SK-N-SH treated with all-trans-retinoic acid at 6 μM for 48 hours (cell line): ENCODE results near the gene PLEKHB1.

Experiments
- ATAC-seq: fragments of 200-7000 bp; cut with Tn5 transposase; 3 replicates; pipeline ENCODE4 v1.9.1; 2020; ENCODE audit warnings: mild to moderate bottlenecking, moderate library complexity
- ARNTL ChIP-seq: fragments of 450-650 bp; formaldehyde crosslinking; IDR thresholded peaks from 2 replicates; pipeline ENCODE4 v1.5.0; 2020; ENCODE audit warnings: low read depth, mild to moderate bottlenecking, moderate library complexity, borderline replicate concordance
- BACH2 ChIP-seq: fragments of 250-450 bp; sonication (Bioruptor Pico); IDR thresholded peaks from 2 replicates; pipeline ENCODE4 v1.9.0; 2021; ENCODE audit warnings: mild to moderate bottlenecking, borderline replicate concordance
- CSDC2 ChIP-seq: fragments of 250-450 bp; sonication (Bioruptor Pico); IDR thresholded peaks from 2 replicates; pipeline ENCODE4 v1.5.0; 2020; ENCODE audit warnings: mild to moderate bottlenecking, moderate library complexity
- GLIS3 ChIP-seq: fragments of 250-450 bp; sonication (Bioruptor Pico); IDR thresholded peaks from 2 replicates; pipeline ENCODE4 v1.5.0; 2020; ENCODE audit warnings: mild to moderate bottlenecking, moderate library complexity
- OSR1 ChIP-seq: fragments of 250-450 bp; sonication (Bioruptor Pico); IDR thresholded peaks from 2 replicates; pipeline ENCODE4 v1.8.0; 2022; ENCODE audit warnings: moderate library complexity, mild to moderate bottlenecking, inconsistent platforms
- PPARA ChIP-seq: fragments of 250-450 bp; sonication (Bioruptor Pico); IDR thresholded peaks from 2 replicates; pipeline ENCODE4 v1.5.0; 2020; ENCODE audit warnings: mild to moderate bottlenecking, borderline replicate concordance
- RARB ChIP-seq: fragments of 250-450 bp; sonication (Bioruptor Pico); IDR thresholded peaks from 2 replicates; pipeline ENCODE4 v1.8.0; 2021; ENCODE audit warnings: mild to moderate bottlenecking, moderate library complexity
- SNAI2 ChIP-seq: fragments of 250-450 bp; sonication (Bioruptor Pico); IDR thresholded peaks from 2 replicates; pipeline ENCODE4 v1.5.0; 2020; ENCODE audit warnings: mild to moderate bottlenecking, moderate library complexity
- ZFP3 ChIP-seq: fragments of 250-450 bp; sonication (Bioruptor Pico); IDR thresholded peaks from 2 replicates; pipeline ENCODE4 v1.5.0; 2020; ENCODE audit warnings: mild to moderate bottlenecking, moderate library complexity
- ZNF565 ChIP-seq: fragments of 450-650 bp; formaldehyde crosslinking; conservative IDR thresholded peaks from 2 replicates; pipeline ENCODE4 v1.5.0; 2020; ENCODE audit warnings: low read depth, mild to moderate bottlenecking, moderate library complexity
- ZNF70 ChIP-seq: fragments of 450-650 bp; formaldehyde crosslinking; IDR thresholded peaks from 2 replicates; pipeline ENCODE4 v1.5.0; 2020; ENCODE audit warnings: mild to moderate bottlenecking, moderate library complexity
- ZNF8 ChIP-seq: fragments of 450-650 bp; formaldehyde crosslinking; IDR thresholded peaks from 2 replicates; pipeline ENCODE4 v1.5.0; 2020; ENCODE audit warnings: mild to moderate bottlenecking, moderate library complexity
- TF ChIP-seq, protein P1 (sequence below): fragments of 250-450 bp; sonication (Bioruptor Pico); IDR thresholded peaks from 2 replicates; pipeline ENCODE4 v1.5.1; 2021; ENCODE audit warnings: mild to moderate bottlenecking, moderate library complexity
- TF ChIP-seq, protein P2 (sequence below): fragments of 250-450 bp; sonication (Bioruptor Pico); IDR thresholded peaks from 2 replicates; pipeline ENCODE4 v1.5.1; 2020; ENCODE audit warnings: low read depth, mild to moderate bottlenecking, moderate library complexity
- TF ChIP-seq, protein P3 (sequence below): fragments of 250-450 bp; sonication (Bioruptor Pico); IDR thresholded peaks from 2 replicates; pipeline ENCODE4 v1.8.0; 2021; ENCODE audit warnings: low read depth, mild to moderate bottlenecking, moderate library complexity, borderline replicate concordance

Gene PLEKHB1

DNA sequence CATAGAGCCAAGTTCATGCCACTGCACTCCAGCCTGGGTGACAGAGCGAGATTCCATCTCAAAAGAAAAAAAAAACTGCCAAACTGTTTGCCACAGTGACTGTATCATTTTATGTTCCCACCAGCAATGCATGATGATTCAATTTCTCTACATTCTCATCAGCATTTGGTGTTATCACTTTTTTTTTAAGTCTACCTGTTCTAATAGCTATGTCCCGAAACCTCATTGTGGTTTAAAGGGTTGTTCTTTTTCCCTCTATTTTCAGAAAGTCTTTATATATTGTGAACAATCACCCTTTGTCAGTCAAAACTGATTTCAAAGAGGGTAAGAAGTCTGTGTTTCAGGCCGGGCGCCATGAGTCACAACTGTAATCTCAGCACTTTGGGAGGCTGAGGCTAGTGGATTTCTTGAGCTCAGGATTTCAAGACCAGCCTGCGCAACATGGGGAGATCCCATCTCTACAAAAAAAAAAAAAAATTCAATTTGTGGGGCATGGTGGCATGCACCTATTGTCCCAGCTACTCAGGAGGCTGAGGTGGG is 33.7 kb upstream of the PLEKHB1 start (continued):
- TF ChIP-seq, protein P1, sequence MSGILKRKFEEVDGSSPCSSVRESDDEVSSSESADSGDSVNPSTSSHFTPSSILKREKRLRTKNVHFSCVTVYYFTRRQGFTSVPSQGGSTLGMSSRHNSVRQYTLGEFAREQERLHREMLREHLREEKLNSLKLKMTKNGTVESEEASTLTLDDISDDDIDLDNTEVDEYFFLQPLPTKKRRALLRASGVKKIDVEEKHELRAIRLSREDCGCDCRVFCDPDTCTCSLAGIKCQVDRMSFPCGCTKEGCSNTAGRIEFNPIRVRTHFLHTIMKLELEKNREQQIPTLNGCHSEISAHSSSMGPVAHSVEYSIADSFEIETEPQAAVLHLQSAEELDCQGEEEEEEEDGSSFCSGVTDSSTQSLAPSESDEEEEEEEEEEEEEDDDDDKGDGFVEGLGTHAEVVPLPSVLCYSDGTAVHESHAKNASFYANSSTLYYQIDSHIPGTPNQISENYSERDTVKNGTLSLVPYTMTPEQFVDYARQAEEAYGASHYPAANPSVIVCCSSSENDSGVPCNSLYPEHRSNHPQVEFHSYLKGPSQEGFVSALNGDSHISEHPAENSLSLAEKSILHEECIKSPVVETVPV (CRISPR knock-in tag): no peak
- TF ChIP-seq PPARA (CRISPR knock-in tag) (no peak), GLIS3 (CRISPR knock-in tag) (no peak), SNAI2 (CRISPR knock-in tag) (no peak)
- TF ChIP-seq, protein P2, sequence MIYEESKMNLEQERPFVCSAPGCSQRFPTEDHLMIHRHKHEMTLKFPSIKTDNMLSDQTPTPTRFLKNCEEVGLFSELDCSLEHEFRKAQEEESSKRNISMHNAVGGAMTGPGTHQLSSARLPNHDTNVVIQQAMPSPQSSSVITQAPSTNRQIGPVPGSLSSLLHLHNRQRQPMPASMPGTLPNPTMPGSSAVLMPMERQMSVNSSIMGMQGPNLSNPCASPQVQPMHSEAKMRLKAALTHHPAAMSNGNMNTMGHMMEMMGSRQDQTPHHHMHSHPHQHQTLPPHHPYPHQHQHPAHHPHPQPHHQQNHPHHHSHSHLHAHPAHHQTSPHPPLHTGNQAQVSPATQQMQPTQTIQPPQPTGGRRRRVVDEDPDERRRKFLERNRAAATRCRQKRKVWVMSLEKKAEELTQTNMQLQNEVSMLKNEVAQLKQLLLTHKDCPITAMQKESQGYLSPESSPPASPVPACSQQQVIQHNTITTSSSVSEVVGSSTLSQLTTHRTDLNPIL (CRISPR knock-in tag): no peak
- TF ChIP-seq, protein P3, sequence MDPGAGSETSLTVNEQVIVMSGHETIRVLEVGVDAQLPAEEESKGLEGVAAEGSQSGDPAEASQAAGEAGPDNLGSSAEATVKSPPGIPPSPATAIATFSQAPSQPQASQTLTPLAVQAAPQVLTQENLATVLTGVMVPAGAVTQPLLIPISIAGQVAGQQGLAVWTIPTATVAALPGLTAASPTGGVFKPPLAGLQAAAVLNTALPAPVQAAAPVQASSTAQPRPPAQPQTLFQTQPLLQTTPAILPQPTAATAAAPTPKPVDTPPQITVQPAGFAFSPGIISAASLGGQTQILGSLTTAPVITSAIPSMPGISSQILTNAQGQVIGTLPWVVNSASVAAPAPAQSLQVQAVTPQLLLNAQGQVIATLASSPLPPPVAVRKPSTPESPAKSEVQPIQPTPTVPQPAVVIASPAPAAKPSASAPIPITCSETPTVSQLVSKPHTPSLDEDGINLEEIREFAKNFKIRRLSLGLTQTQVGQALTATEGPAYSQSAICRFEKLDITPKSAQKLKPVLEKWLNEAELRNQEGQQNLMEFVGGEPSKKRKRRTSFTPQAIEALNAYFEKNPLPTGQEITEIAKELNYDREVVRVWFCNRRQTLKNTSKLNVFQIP (CRISPR knock-in tag): no peak

DNA sequence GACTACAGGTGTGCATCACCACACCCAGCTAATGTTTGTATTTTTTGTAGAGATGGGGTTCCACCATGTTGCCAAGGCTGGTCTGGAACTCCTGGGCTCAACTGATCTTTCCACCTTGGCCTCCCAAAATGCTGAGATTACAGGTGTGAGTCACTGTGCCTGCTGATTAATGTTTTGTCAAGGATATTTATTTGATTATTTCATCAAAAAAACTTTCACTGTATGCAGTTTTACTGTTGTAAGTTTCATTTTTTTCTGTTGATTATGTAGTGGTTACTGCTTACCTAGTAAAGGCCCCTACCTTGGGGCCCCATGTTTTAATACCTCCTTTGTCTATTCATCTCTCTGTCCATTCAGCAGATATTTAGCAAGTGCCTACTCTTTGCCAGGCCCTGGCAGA is 31.8 kb upstream of the PLEKHB1 start:
- ATAC-seq: no peak
- TF ChIP-seq ZFP3 (CRISPR knock-in tag) (no peak), SNAI2 (CRISPR knock-in tag) (no peak), BACH2 (CRISPR knock-in tag) (no peak), GLIS3 (CRISPR knock-in tag) (no peak), ZNF70 (CRISPR knock-in tag) (no peak), OSR1 (CRISPR knock-in tag) (no peak), PPARA (CRISPR knock-in tag) (no peak), ZNF565 (CRISPR knock-in tag) (no peak), ARNTL (CRISPR knock-in tag) (no peak)
- TF ChIP-seq, protein P1 (CRISPR knock-in tag): no peak
- TF ChIP-seq, protein P3 (CRISPR knock-in tag): no peak
- TF ChIP-seq, protein P2 (CRISPR knock-in tag): no peak

DNA sequence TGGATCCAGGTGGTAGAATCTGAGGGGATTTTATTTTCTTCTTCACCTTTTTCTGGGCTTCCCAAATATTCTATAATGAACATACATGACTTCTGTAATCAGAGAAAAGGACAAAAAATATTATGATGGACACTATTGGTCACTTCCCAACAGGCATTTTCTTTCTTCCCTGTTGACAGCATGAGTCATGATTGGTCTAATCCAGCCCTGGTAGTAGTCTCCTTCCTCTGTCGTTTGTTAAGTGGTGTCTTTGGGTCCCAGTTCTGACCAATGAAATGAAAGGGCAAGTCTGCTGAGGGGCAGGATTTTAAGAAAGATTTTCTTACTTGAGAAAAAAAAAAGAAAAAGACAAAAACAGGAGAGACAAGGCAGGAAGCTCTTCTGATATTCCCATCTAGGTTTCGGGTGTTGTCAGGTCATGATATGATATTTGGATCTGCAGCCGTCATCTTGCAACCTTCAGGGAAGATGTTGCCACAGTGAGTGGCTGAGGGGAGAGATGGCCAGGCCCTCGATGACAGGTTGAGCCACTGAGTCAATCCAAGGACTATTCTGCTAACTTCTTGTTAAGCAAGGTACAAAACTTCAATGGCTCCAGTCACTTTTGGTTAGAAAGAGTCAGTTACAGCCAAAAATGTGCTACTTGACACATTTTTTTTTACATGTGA is 23.3 kb upstream of the PLEKHB1 start:
- ATAC-seq: no peak
- TF ChIP-seq CSDC2 (CRISPR knock-in tag) (no peak), ZNF8 (CRISPR knock-in tag) (no peak), PPARA (CRISPR knock-in tag) (no peak), RARB (CRISPR knock-in tag) (no peak)
- TF ChIP-seq, protein P3 (CRISPR knock-in tag): no peak
- TF ChIP-seq, all 23 proteins: peak for 0
